Activated naive CD4-positive, alpha-beta T cell treated with anti-CD3 and anti-CD28 coated beads for 36 hours (primary cell): ENCODE data around the gene HOXA9. TPM values are rescaled to one million over a fixed set of nuclear protein-coding genes. Genes with fewer than 3 reads are reported as not detected.

Experiments used
- CTCF ChIA-PET: fragments of 350-600 bp; sonication (Branson Sonifier 250); formaldehyde crosslinking; loops from one replicate; lab custom pipeline; 2021; ENCODE audit warnings: antibody characterized with exemption; lab: Charles Lee
- DNase-seq: peaks from one replicate; pipeline ENCODE4 v3.0.0-alpha.2; 2020
- H3K27ac Mint-ChIP-seq: one replicate; pipeline ENCODE4 v1.8.0; 2021; ENCODE audit warnings: mild to moderate bottlenecking, mixed read lengths
- H3K27me3 Mint-ChIP-seq: one replicate; pipeline ENCODE4 v1.8.0; 2021; ENCODE audit warnings: low read depth, mixed read lengths
- H3K36me3 Mint-ChIP-seq: one replicate; pipeline ENCODE4 v1.8.0; 2021; ENCODE audit warnings: low read depth, mixed read lengths
- H3K4me1 Mint-ChIP-seq: one replicate; pipeline ENCODE4 v1.8.0; 2021; ENCODE audit warnings: low read depth, mixed read lengths
- H3K4me3 Mint-ChIP-seq: one replicate; pipeline ENCODE4 v1.8.0; 2021; ENCODE audit warnings: mild to moderate bottlenecking, moderate library complexity, mixed read lengths
- H3K9me3 Mint-ChIP-seq: one replicate; pipeline ENCODE4 v1.8.0; 2021; ENCODE audit warnings: mixed read lengths
- intact Hi-C: fragments of 100-400 bp; cut with micrococcal nuclease; formaldehyde crosslinking; loops from one replicate; pipeline ENCODE4 v1.15.1; 2023
- total RNA-seq, 2 experiments: library from RNA; stranded (reverse); gene quantifications; one replicate each; pipeline ENCODE4 v1.2.3, GENCODE V29; 2021

Gene HOXA9
- total RNA-seq, 2 experiments from 2014 or later: not detected

DNA sequence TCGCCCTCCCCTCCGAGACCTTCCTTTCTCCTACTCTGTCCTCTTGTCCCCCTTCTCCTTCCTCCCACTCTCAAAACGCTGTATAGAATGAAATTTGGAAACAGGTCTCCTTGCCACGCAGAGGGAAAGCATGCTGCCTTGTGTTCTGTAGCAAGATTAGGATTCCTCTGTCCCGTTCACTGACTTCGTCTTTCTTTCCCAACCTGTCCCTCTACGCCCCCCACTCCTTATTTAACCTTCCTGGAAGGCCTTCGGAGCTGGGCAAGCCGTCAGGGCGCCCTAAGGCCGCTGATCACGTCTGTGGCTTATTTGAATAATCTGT lies 1.3 kb downstream of the HOXA9 start:
- no peak overlapping the region for H3K27ac Mint-ChIP-seq
- no peak for DNase-seq
- peaks cover 36% of the 10 kb centered on the region for H3K4me1 Mint-ChIP-seq
- H3K9me3 Mint-ChIP-seq: no peaks in the 10 kb centered on the region
- H3K36me3 Mint-ChIP-seq: no peaks in the 10 kb centered on the region
- peaks cover 80% of the 10 kb centered on the region for H3K27me3 Mint-ChIP-seq
- CTCF ChIA-PET: no interaction called here
- intact Hi-C loops: loop anchor here (5.0 kb wide), 1 partner anchor 497 kb away; no protein-coding TSS in a partner anchor
- no peak overlapping the region for H3K4me3 Mint-ChIP-seq

DNA sequence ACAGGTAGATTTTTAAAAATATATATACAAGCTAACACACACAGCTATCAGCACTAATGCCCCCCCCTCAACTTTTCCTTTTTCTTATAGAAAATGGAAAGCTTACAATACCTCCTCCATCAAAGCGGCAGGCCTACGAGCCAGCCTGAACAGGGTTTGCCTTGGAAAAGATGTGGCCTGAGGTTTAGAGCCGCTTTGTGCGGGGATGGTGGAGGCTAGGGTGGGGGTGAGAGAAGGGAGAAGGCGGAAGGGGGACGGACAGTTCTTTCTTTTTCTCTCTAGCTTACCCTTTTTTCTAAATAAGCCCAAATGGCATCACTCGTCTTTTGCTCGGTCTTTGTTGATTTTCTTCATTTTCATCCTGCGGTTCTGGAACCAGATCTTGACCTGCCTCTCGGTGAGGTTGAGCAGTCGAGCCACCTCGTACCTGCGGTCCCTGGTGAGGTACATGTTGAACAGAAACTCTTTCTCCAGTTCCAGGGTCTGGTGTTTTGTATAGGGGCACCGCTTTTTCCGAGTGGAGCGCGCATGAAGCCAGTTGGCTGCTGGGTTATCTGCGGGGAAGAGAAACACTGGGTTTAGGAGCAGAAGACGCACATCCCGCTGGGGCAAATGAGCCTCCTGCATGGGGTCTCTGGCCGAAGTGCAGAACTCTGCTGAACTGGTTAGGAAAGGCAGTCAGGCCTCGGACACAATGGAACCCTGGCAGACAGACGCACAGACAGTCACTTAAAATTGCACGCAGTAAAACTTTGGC lies 1.9 kb downstream of the HOXA9 start:
- no peak for DNase-seq
- intact Hi-C loops: loop anchor here (5.0 kb wide), 1 partner anchor 496 kb away; no protein-coding TSS in a partner anchor
- Mint-ChIP-seq H3K27me3 (peaks cover 79% of the 10 kb centered on the region), H3K27ac (no peak overlapping the region), H3K4me1 (peaks cover 35% of the 10 kb centered on the region), H3K4me3 (no peak overlapping the region), H3K36me3 (no peaks in the 10 kb centered on the region), H3K9me3 (no peaks in the 10 kb centered on the region)
- CTCF ChIA-PET: interaction anchor here (1.6 to 2.3 kb wide), 4 partner anchors 9 to 496 kb away, joined by 4 to 12 read pairs (median 8); no protein-coding TSS in a partner anchor

DNA sequence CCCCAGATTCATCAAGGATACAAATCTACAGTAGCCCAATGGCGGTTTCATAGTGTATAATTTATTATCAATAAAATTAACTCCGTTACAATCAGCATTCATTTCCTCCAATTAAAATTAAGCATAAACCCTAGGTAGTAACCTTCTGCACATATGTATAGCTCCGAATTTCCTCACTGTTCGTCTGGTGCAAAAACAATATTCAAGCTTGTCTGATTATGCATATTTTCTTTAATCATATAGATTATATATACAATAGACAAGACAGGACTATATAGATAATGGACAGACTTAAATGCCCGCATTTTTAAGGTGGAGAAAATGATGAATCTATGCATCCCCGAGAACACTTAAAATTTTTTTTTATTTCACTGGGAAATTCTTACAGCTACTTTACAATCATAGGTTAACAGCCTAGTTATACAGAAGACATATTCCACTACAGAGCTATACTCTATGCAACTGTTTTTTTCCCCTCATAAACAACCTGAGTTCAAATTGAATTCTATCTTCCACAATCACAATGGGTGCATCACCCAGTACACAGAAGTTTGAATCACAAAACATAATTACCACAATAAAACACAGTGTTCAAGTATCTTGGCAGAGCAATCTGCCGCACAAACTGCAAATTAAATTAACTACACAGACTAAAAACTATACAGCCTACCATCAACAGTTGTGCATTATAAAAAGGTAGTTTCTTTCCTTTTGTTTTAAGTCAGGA lies 2.6 kb downstream of the HOXA9 start:
- H3K36me3 Mint-ChIP-seq: no peaks in the 10 kb centered on the region
- no peak overlapping the region for H3K4me3 Mint-ChIP-seq
- intact Hi-C loops: loop anchor here (5.0 kb wide), 1 partner anchor 495 kb away; no protein-coding TSS in a partner anchor
- no peaks in the 10 kb centered on the region for H3K9me3 Mint-ChIP-seq
- CTCF ChIA-PET: interaction anchor here (0.6 to 2.6 kb wide), 9 partner anchors 10 to 793 kb away, joined by 3 to 19 read pairs (median 4); no protein-coding TSS in a partner anchor
- peaks cover 79% of the 10 kb centered on the region for H3K27me3 Mint-ChIP-seq
- H3K27ac Mint-ChIP-seq: no peak overlapping the region
- H3K4me1 Mint-ChIP-seq: peaks cover 39% of the 10 kb centered on the region
- no peak for DNase-seq

DNA sequence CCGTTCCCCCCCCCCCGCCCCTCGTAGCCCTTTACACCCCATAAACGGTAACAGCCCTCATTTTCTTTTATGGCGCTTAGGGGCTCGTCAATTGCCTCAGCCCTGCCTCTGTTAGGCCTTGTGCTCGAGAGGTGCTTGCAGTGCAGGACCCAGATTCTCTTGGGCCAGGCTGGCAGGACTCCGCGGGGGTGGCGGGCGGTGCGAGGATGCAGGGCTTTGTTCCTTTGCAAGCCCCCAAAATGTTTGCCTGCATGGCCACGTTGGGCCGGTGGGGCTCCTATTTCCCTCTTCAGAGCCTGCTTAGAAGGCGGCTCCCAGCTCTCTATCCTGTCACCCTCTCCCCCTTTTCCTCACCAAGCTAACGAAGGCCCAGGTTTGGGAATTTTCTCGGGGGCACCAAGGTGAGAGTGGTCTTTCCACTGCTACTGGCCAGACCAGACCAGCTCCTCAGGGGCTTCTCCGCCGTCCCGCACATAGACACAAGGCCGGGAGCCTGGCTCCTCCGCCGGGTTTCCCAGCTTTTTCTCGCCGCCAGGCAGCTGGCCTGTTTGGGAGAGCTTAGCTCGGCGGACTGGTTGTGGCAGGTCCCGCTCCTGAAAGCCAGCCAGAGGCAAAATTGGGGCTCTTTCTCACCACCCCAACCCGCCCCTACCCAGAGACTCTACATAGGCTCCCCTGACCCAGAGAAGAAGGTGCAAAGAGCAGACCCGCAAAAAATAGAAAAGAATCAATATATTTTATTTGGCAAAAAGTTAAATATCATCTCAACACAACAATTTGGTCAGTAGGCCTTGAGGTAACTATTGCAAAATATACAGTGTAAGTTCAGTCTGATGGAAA lies 3.4 kb downstream of the HOXA9 start:
- Mint-ChIP-seq H3K27me3 (peaks cover 79% of the 10 kb centered on the region), H3K27ac (no peak overlapping the region), H3K9me3 (no peaks in the 10 kb centered on the region), H3K36me3 (no peaks in the 10 kb centered on the region), H3K4me1 (peaks cover 39% of the 10 kb centered on the region), H3K4me3 (no peak overlapping the region)
- intact Hi-C loops: loop anchor here (1.0 to 5.0 kb wide), 8 partner anchors 297 to 1071 kb away; partner anchors contain the start of gene SKAP2
- no peak for DNase-seq
- CTCF ChIA-PET: interaction anchor here (0.6 to 2.6 kb wide), 13 partner anchors 10 to 792 kb away, joined by 3 to 19 read pairs (median 4); no protein-coding TSS in a partner anchor

DNA sequence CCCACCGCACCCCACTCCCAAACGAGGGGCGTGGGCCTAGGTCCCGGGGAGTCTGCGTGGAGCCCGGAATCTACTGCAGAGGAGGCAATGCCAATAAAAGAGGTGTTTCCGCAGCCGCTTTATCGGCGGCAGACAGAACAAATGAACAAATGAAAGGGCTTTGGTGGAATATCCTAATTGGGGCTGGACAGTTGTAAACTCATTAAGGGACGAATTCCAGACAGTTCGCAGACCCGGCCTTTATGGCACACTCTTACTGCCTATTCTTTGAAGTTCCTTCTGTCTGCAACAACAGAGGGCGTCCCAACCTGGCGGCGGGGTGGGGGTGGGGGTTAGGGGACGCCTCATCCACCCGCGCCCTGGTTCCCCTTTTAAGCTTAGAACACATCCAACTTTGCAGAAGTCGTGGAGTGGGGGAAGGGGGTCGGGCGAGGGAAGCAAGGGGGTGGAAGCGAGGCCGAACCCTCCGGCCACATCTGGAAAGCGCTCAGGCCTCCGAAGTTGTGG lies 4.1 kb downstream of the HOXA9 start:
- peak overlapping the region; percentile 57 for H3K4me3 Mint-ChIP-seq
- peaks cover 77% of the 10 kb centered on the region for H3K27me3 Mint-ChIP-seq
- no peaks in the 10 kb centered on the region for H3K36me3 Mint-ChIP-seq
- no peak for DNase-seq
- CTCF ChIA-PET: interaction anchor here (0.5 to 2.6 kb wide), 30 partner anchors 9 to 791 kb away, joined by 3 to 19 read pairs (median 4); partner anchors contain the start of genes HOXA1 and HOXA3
- H3K9me3 Mint-ChIP-seq: no peaks in the 10 kb centered on the region
- intact Hi-C loops: loop anchor here (1.0 to 5.0 kb wide), 8 partner anchors 296 to 1070 kb away; partner anchors contain the start of gene SKAP2
- no peak overlapping the region for H3K27ac Mint-ChIP-seq
- H3K4me1 Mint-ChIP-seq: peaks cover 38% of the 10 kb centered on the region

DNA sequence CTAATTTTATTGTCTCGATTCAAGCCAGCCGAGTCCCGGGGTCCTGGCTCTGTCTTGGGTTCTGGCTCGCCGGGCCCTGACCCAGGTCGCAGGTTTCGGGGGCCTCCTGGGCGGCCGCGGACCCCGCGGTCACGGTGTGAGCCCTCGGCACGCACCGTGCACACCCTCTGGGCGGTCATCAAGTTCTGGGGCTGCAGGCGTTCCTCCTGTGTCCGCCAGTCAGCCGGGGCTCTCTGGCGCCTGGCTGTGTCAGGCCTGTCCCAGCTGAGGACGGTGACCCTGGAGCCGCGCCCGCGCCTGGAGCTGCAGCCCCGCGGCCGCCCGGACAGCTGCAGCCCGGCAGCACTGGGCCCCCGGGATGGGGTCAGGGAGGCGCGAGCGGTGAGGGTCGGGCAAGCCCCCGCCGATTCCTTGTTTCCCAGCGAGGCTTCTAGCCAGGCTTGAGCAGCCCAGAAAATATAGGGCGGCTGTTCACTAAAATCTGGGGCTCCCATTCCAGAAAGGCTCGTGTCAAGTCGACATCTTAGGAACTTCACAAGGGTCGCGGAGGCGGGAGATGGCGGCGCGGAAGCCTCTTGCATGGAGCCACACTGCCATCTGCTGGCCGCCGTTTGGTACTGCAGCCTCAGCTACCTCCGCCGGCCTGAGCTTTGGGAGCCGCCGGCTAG lies 4.7 kb downstream of the HOXA9 start:
- Mint-ChIP-seq H3K9me3 (no peaks in the 10 kb centered on the region), H3K27me3 (peaks cover 77% of the 10 kb centered on the region), H3K4me3 (peak overlapping the region; percentile 57), H3K27ac (no peak overlapping the region), H3K36me3 (no peaks in the 10 kb centered on the region), H3K4me1 (peaks cover 35% of the 10 kb centered on the region)
- CTCF ChIA-PET: interaction anchor here (0.5 to 2.6 kb wide), 29 partner anchors 8 to 791 kb away, joined by 3 to 19 read pairs (median 4); partner anchors contain the start of genes HOXA1 and HOXA3
- peak; percentile 87 for DNase-seq
- intact Hi-C loops: loop anchor here (1.0 to 5.0 kb wide), 8 partner anchors 296 to 1070 kb away; partner anchors contain the start of gene SKAP2

DNA sequence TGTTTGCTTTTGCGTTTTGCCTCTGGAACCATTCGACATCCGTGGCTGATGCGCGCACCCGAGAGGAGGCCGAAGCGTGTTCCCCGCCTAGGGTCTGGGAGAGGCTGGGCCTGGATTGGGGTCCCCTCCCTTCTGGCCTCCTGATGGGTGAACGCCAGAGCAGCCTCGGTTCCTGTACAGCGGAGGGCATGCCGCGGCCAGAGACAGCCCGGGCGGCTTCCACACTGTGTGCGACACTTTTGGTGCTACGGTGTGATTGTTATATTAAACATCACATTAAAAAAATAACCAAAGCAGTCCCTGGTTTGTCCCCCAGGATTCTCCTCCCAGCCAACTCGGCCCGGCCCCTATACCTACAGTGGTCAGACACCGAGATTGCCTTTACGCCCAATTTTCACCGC lies 5.2 kb downstream of the HOXA9 start:
- H3K9me3 Mint-ChIP-seq: no peaks in the 10 kb centered on the region
- H3K27me3 Mint-ChIP-seq: peaks cover 79% of the 10 kb centered on the region
- no peak for DNase-seq
- peak overlapping the region; percentile 57 for H3K4me3 Mint-ChIP-seq
- intact Hi-C loops: loop anchor here (2.0 to 5.0 kb wide), 4 partner anchors 295 to 1069 kb away; partner anchors contain the start of gene SKAP2
- no peaks in the 10 kb centered on the region for H3K36me3 Mint-ChIP-seq
- no peak overlapping the region for H3K27ac Mint-ChIP-seq
- CTCF ChIA-PET: interaction anchor here (0.8 to 1.8 kb wide), 13 partner anchors 8 to 789 kb away, joined by 3 to 16 read pairs (median 4); no protein-coding TSS in a partner anchor
- peaks cover 38% of the 10 kb centered on the region for H3K4me1 Mint-ChIP-seq

DNA sequence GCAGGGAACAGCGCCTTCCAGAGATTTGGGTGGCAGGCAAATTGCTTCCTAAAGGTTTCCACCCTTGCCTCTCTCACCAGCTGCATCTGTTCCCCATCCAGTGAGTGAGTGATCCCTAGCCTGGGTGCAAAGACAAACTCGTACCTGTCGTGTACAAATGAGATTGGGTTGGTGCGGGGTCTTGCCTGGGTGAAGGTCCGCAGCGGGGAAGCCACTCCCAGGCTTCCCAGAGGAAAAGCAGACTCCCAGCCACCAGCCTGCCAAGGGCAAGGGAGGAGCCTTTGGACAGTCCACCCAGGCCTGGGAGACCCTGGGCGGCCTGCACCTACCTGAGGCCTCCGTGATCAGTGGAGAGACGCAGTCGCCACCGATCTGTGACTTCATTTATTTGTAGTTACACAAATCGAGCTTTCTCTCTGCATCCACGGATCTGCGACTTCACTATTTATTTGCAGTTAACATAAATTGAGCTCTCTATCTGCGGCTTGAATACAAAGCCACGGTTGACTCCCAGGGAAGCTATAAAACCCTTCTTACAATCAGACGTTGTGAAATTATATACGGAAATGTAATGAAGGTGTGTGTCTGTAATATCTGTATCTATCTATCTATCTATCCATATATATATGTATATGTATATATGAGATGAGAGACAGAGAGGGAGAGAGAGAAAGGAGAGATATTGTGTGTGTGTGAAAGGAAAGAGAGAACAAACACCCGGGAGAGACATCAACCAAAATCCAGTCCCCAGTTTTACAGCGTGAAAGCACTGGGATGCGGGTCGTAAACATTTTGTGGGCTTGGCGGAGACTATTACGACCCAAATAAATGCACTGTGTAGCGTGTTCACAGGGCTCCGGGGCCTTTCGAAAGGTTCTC lies 5.8 kb downstream of the HOXA9 start:
- Mint-ChIP-seq H3K4me3 (peak overlapping the region; percentile 38), H3K36me3 (no peaks in the 10 kb centered on the region), H3K27ac (no peak overlapping the region), H3K4me1 (peaks cover 42% of the 10 kb centered on the region), H3K9me3 (no peaks in the 10 kb centered on the region), H3K27me3 (peaks cover 81% of the 10 kb centered on the region)
- DNase-seq: no peak
- intact Hi-C loops: loop anchor here (2.0 to 10.0 kb wide), 5 partner anchors 295 to 1069 kb away; partner anchors contain the start of genes SKAP2 and SNX10
- CTCF ChIA-PET: interaction anchor here (0.8 to 1.6 kb wide), 9 partner anchors 8 to 476 kb away, joined by 3 to 5 read pairs (median 4); no protein-coding TSS in a partner anchor

DNA sequence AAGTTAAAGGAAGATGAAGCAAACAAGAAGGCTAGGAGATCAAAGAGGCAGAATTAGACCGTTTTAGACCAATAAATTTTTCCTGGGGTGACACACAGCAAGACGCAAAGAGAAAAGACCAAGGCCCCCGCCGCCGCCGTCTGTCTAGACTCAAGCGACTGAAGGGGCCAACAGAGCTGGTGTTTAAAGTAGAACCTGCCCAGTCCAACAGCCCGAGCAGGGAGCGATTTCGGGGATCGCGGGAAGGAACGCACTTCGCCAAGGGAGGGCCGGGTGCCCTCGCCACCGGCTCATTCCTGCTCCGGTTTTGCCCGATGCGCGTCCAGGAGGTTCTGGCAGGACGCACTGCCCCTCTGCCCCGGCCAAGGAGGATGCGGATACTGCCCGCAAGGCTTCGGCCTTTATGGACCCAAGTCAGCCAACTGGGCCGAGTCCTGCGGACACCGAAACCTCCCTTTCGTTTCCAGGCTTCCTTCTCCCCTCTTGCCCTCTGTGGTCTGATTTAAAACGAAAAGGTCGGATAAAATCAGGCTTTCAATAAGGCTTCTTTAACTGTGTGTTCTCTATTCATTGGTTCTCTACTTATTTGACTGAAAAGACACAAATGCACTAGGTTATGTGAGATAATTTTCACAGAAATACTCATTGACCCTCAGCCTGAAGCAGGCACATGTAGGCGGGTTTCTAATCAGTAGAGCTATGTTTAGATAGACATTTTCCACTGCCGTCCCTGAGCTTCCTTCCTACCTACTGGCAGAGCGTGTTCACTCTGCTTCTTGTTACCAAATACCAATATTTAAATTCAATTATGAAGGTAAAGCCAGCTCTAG lies 6.7 kb downstream of the HOXA9 start:
- intact Hi-C loops: loop anchor here (10.0 kb wide), 1 partner anchor 864 kb away; the partner anchor contains the start of gene SNX10
- no peak for DNase-seq
- CTCF ChIA-PET: interaction anchor here (1.1 to 1.6 kb wide), 7 partner anchors 9 to 475 kb away, joined by 3 to 5 read pairs (median 4); no protein-coding TSS in a partner anchor

More for the DNA sequence above, 6.7 kb downstream of the HOXA9 start:
- Mint-ChIP-seq H3K36me3 (no peaks in the 10 kb centered on the region), H3K27ac (no peak overlapping the region), H3K4me3 (no peak overlapping the region), H3K4me1 (peaks cover 44% of the 10 kb centered on the region), H3K27me3 (peaks cover 81% of the 10 kb centered on the region), H3K9me3 (no peaks in the 10 kb centered on the region)
